Measurements from ENCODE around the gene ZNF132. TPM values are rescaled to one million over a fixed set of nuclear protein-coding genes. Genes with fewer than 3 reads are reported as not detected.

The ZNF132 gene
- total RNA-seq, 1 experiment from 2014 or later: 2.6 TPM

DNA sequence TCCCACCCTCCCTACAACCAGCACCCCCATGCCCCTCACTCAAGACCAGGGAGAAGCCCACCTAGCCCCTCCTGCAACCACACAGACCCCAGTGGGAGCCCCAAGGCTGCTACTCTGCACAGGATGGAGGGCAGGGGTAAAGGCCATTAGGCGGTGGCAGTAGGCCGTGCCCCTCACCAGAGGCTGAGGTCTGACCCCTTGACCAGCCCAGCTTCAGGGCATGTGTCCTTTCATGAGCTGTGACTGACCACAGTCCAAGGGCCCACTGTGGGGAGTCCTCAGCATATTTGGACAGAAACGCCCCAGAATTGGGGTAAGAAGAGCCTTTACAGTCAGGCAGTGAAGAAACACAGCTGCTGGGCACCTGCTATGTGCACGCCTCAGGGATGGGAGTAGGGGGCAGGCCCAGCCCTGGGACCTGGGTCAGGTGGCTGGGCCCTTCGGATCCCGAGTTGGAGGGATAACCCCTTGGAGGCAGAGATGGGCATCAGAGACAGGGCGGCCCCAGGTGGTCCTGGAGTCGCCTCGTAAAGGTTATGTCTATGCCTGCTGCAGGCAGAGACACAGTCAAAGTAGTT is 54.6 kb downstream of the ZNF132 start:
- POLR2A ChIA-PET: no interaction called here
- DNase-seq (ENCODE audit: low spot score) (no peak), ATAC-seq (no peak)
- peaks cover 25% of the 10 kb centered on the region for H3K36me3 Mint-ChIP-seq
- peak overlapping the region; percentile 92 for H3K27ac Mint-ChIP-seq
- no peaks in the 10 kb centered on the region for H3K9me3 Mint-ChIP-seq
- TF ChIP-seq, protein P1, sequence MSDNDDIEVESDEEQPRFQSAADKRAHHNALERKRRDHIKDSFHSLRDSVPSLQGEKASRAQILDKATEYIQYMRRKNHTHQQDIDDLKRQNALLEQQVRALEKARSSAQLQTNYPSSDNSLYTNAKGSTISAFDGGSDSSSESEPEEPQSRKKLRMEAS (CRISPR knock-in tag; IDR thresholded peaks at IDR 0.05): no peak
- TF ChIP-seq CBFB (CRISPR knock-in tag; IDR thresholded peaks at IDR 0.05; ENCODE audit: low read depth) (no peak), SP1 (CRISPR knock-in tag; conservative IDR thresholded peaks at IDR 0.05) (no peak), NFE2L1 (CRISPR knock-in tag; IDR thresholded peaks at IDR 0.05) (no peak), TP53 (CRISPR knock-in tag; IDR thresholded peaks at IDR 0.05) (no peak), JUN (CRISPR knock-in tag; IDR thresholded peaks at IDR 0.05) (no peak), FOXJ3 (CRISPR knock-in tag; IDR thresholded peaks at IDR 0.05; ENCODE audit: borderline replicate concordance) (no peak)
- TF ChIP-seq, protein P2, sequence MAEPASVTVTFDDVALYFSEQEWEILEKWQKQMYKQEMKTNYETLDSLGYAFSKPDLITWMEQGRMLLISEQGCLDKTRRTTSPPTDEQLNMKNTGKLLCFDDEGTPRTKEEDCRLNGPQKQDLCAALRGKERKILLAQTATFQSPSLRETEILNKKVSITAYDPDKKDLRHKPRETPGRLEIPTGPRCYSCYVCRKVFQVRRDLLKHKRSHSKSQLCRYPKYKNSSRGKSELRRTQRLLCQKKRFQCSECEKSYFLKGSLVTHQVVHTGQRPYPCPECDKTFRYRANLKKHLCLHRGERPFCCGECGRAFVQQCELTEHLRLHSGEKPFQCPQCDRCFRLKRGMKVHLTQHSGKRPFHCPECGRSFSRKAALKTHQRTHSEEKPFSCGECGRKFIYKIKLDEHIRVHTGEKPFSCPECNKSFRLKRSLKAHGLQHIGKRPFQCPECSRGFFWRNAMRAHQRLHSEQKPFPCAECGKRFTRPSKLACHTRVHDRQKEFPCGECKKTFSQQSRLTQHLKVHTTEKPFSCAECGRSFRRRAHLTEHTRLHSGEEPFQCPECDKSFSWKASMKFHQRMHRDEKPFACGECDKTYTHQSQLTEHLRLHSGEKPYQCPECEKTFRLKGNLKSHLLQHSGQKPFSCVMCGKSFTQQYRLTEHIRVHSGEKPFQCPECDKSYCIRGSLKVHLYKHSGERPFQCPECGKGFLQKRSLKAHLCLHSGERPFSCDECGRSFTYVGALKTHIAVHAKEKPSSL (CRISPR knock-in tag; conservative IDR thresholded peaks at IDR 0.05): no peak
- TF ChIP-seq, protein P3, sequence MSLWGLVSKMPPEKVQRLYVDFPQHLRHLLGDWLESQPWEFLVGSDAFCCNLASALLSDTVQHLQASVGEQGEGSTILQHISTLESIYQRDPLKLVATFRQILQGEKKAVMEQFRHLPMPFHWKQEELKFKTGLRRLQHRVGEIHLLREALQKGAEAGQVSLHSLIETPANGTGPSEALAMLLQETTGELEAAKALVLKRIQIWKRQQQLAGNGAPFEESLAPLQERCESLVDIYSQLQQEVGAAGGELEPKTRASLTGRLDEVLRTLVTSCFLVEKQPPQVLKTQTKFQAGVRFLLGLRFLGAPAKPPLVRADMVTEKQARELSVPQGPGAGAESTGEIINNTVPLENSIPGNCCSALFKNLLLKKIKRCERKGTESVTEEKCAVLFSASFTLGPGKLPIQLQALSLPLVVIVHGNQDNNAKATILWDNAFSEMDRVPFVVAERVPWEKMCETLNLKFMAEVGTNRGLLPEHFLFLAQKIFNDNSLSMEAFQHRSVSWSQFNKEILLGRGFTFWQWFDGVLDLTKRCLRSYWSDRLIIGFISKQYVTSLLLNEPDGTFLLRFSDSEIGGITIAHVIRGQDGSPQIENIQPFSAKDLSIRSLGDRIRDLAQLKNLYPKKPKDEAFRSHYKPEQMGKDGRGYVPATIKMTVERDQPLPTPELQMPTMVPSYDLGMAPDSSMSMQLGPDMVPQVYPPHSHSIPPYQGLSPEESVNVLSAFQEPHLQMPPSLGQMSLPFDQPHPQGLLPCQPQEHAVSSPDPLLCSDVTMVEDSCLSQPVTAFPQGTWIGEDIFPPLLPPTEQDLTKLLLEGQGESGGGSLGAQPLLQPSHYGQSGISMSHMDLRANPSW (CRISPR knock-in tag; conservative IDR thresholded peaks at IDR 0.05; ENCODE audit: low read depth): no peak
- TF ChIP-seq, protein P4, sequence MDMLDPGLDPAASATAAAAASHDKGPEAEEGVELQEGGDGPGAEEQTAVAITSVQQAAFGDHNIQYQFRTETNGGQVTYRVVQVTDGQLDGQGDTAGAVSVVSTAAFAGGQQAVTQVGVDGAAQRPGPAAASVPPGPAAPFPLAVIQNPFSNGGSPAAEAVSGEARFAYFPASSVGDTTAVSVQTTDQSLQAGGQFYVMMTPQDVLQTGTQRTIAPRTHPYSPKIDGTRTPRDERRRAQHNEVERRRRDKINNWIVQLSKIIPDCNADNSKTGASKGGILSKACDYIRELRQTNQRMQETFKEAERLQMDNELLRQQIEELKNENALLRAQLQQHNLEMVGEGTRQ (CRISPR knock-in tag; IDR thresholded peaks at IDR 0.05): no peak
- H3K4me3 Mint-ChIP-seq: peak overlapping the region; percentile 96
- H3K4me1 Mint-ChIP-seq: peaks cover 22% of the 10 kb centered on the region
- no peaks in the 10 kb centered on the region for H3K27me3 Mint-ChIP-seq (ENCODE audit: low read depth)
- CTCF ChIA-PET: no interaction called here

DNA sequence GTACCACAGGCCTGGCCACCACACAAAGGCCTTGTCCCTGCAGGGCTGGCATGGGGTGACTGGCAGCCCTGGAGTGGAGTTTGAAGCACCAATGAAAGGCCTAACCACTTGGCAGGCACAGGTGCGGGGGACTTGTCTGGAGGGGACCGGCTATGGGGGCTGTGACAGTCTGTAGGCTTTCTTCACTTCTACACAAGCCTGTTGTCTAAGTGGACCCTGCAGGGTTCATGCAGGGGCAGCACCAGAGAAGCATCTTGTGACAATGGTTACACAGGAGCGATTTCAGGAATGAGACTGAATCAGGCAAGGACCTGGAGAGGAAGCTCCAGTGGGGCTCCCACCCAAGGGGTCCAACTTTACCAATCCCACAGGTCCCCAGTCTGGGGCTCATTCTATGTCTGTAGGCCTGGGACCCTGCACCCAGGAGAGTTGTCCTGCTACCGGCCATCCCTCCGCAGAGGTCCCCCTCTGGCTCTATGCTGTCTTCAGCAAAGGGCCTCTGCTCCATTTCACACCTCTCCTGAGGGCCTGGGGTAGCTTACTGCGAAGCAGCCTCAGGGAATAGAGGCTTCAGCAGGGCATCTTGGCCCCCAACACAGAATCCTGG is 56.9 kb downstream of the ZNF132 start:
- Mint-ChIP-seq H3K36me3 (peaks cover 10% of the 10 kb centered on the region), H3K27me3 (ENCODE audit: low read depth) (no peaks in the 10 kb centered on the region), H3K4me3 (peak overlapping the region; percentile 38; the same call in 1 of the 2 replicates), H3K4me1 (peaks cover 17% of the 10 kb centered on the region), H3K9me3 (no peaks in the 10 kb centered on the region), H3K27ac (no peak overlapping the region)
- POLR2A ChIA-PET: no interaction called here
- no peak for ATAC-seq
- TF ChIP-seq GABPB1 (CRISPR knock-in tag; IDR thresholded peaks at IDR 0.05): no peak
- TF ChIP-seq SMAD3 (CRISPR knock-in tag; IDR thresholded peaks at IDR 0.05; ENCODE audit: borderline replicate concordance): no peak
- TF ChIP-seq, protein P5, sequence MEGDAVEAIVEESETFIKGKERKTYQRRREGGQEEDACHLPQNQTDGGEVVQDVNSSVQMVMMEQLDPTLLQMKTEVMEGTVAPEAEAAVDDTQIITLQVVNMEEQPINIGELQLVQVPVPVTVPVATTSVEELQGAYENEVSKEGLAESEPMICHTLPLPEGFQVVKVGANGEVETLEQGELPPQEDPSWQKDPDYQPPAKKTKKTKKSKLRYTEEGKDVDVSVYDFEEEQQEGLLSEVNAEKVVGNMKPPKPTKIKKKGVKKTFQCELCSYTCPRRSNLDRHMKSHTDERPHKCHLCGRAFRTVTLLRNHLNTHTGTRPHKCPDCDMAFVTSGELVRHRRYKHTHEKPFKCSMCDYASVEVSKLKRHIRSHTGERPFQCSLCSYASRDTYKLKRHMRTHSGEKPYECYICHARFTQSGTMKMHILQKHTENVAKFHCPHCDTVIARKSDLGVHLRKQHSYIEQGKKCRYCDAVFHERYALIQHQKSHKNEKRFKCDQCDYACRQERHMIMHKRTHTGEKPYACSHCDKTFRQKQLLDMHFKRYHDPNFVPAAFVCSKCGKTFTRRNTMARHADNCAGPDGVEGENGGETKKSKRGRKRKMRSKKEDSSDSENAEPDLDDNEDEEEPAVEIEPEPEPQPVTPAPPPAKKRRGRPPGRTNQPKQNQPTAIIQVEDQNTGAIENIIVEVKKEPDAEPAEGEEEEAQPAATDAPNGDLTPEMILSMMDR (IDR thresholded peaks at IDR 0.05): no peak
- TF ChIP-seq, protein P6, sequence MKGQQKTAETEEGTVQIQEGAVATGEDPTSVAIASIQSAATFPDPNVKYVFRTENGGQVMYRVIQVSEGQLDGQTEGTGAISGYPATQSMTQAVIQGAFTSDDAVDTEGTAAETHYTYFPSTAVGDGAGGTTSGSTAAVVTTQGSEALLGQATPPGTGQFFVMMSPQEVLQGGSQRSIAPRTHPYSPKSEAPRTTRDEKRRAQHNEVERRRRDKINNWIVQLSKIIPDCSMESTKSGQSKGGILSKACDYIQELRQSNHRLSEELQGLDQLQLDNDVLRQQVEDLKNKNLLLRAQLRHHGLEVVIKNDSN (CRISPR knock-in tag; IDR thresholded peaks at IDR 0.05): no peak
- DNase-seq (ENCODE audit: low spot score): no peak
- CTCF ChIA-PET: no interaction called here

Small RNAs within 50 kb of the gene (microRNA-seq; reads per million reads assigned to microRNA genes)
- 1.0 reads per million for gene MIR4754 (ENCODE audit: borderline number of aligned reads)

Other genes with a start within 250 kb of the ZNF132 start
- 52.8 to 63.8 TPM (median 59.2 TPM) in 3 replicates for gene ZNF544, start 211.2 kb downstream of the ZNF132 start, total RNA-seq (2021)
- 18.8 to 19.1 TPM (median 18.9 TPM) in 3 replicates for gene ZNF8, start 161.2 kb downstream of the ZNF132 start, total RNA-seq (2021)
- gene ERVK3-1, start 134.8 kb downstream of the ZNF132 start, total RNA-seq (2021): 23.1 to 26.0 TPM (median 24.0 TPM) in 3 replicates
- gene ZSCAN22, start 113.2 kb downstream of the ZNF132 start, total RNA-seq (2021): 3.2 TPM in 3 replicates
- gene A1BG, start 86.7 kb downstream of the ZNF132 start, total RNA-seq (2021): 22.6 to 24.3 TPM (median 23.4 TPM) in 3 replicates
- 1.7 to 2.1 TPM (median 2.0 TPM) in 3 replicates for gene ZNF497, start 77.4 kb downstream of the ZNF132 start, total RNA-seq (2021)
- 3.4 to 4.9 TPM (median 4.6 TPM) in 3 replicates for gene ZNF837, start 59.1 kb downstream of the ZNF132 start, total RNA-seq (2021)
- gene RPS5, start 52.9 kb downstream of the ZNF132 start, total RNA-seq (2021): 1,498 to 1,502 TPM (median 1,501 TPM) in 3 replicates
- 1.1 to 1.8 TPM (median 1.5 TPM) in 3 replicates for gene RNF225, start 44.5 kb downstream of the ZNF132 start, total RNA-seq (2021)
- 6.6 to 6.8 TPM (median 6.8 TPM) in 3 replicates for gene ZNF584, start 31.5 kb downstream of the ZNF132 start, total RNA-seq (2021)
- gene ZNF324B, start 11.5 kb upstream of the ZNF132 start, total RNA-seq (2021): 3.3 to 4.0 TPM (median 3.4 TPM) in 3 replicates
- gene ZNF324, start 26.9 kb upstream of the ZNF132 start, total RNA-seq (2021): 5.1 to 5.9 TPM (median 5.7 TPM) in 3 replicates
- gene ZNF446, start 36.2 kb upstream of the ZNF132 start, total RNA-seq (2021): 5.0 to 6.5 TPM (median 6.0 TPM) in 3 replicates
- gene SLC27A5, start 71.8 kb upstream of the ZNF132 start, total RNA-seq (2021): 18.8 to 22.0 TPM (median 21.9 TPM) in 3 replicates
- 17.0 to 19.7 TPM (median 18.0 TPM) in 3 replicates for gene ZBTB45, start 79.7 kb upstream of the ZNF132 start, total RNA-seq (2021)
- 1,095 to 1,221 TPM (median 1,108 TPM) in 3 replicates for gene TRIM28, start 103.9 kb upstream of the ZNF132 start, total RNA-seq (2021)
- 109 to 126 TPM (median 119 TPM) in 3 replicates for gene CHMP2A, start 115.0 kb upstream of the ZNF132 start, total RNA-seq (2021)
- 93.7 to 105 TPM (median 97.1 TPM) in 3 replicates for gene UBE2M, start 118.5 kb upstream of the ZNF132 start, total RNA-seq (2021)
- gene MZF1, start 133.2 kb upstream of the ZNF132 start, total RNA-seq (2021): 22.2 to 26.2 TPM (median 23.9 TPM) in 3 replicates